CD14-positive monocyte (primary cell): ENCODE measurements around the gene LCOR. TPM values are rescaled to one million over a fixed set of nuclear protein-coding genes. Genes with fewer than 3 reads are reported as not detected.
A peak's percentile ranks its signal among the peaks of the same experiment; 100 is the strongest.

Experiments
- DNase-seq, 3 donors: peaks; one replicate each; pipeline ENCODE4 v3.0.0-alpha.2; 2011 to 2022
- H2AFZ ChIP-seq: 2 replicates; pipeline ENCODE4 v1.6.0; 2012; ENCODE audit warnings: mild to moderate bottlenecking, low read depth, low read length, inconsistent platforms; ENCODE audit not compliant: insufficient read depth, poor library complexity, severe bottlenecking
- H3K27ac ChIP-seq, 2 donors: 1 replicate in 1 of 2; 2 replicates in 1 of 2; pipeline ENCODE4 v1.5.1; 2012 to 2013; ENCODE audit warnings: low read length in 2 of 2, control low read depth in 1 of 2, inconsistent platforms in 1 of 2, low read depth in 1 of 2, mild to moderate bottlenecking in 1 of 2
- H3K27me3 ChIP-seq, 2 donors: one replicate each; pipeline versions ENCODE4 v1.6.0 to v1.6.1; 2011 to 2013; ENCODE audit warnings: low read length in 2 of 2; ENCODE audit not compliant: control insufficient read depth in 2 of 2, insufficient read depth in 2 of 2
- H3K36me3 ChIP-seq, 2 donors: replicated peaks in 1 of 2; 1 replicate in 1 of 2; 2 replicates in 1 of 2; pipeline versions ENCODE4 v1.5.1 to v1.6.1; 2012 to 2013; ENCODE audit warnings: low read length in 2 of 2, control low read depth in 1 of 2, inconsistent platforms in 1 of 2, mild to moderate bottlenecking in 1 of 2; ENCODE audit not compliant: insufficient read depth in 2 of 2, control insufficient read depth in 1 of 2
- H3K4me1 ChIP-seq, 2 donors: 1 replicate in 1 of 2; 2 replicates in 1 of 2; pipeline versions ENCODE4 v1.5.1 to v1.6.1; 2012 to 2013; ENCODE audit warnings: low read length in 2 of 2, control low read depth in 1 of 2, inconsistent platforms in 1 of 2, mild to moderate bottlenecking in 1 of 2, moderate library complexity in 1 of 2; ENCODE audit not compliant: insufficient read depth in 2 of 2, control insufficient read depth in 1 of 2
- H3K4me2 ChIP-seq: replicated peaks from 2 replicates; pipeline ENCODE3; 2012; ENCODE audit warnings: low read length, moderate library complexity, mild to moderate bottlenecking; ENCODE audit not compliant: poor library complexity, severe bottlenecking; ENCODE audit errors: extremely low read depth
- H3K4me3 ChIP-seq, 3 experiments: fragments of 200-600 bp in 1 of 3; sonication (generic) in 1 of 3; replicated peaks in 1 of 3; 1 replicate in 2 of 3; 2 replicates in 1 of 3; pipeline ENCODE4 v1.5.1; 2011 to 2013; ENCODE audit warnings: low read length in 3 of 3, mild to moderate bottlenecking in 3 of 3, control low read depth in 2 of 3, low read depth in 2 of 3, inconsistent platforms in 1 of 3, moderate library complexity in 1 of 3
- H3K79me2 ChIP-seq: 2 replicates; pipeline ENCODE4 v1.6.0; 2012; ENCODE audit warnings: mild to moderate bottlenecking, control low read depth, inconsistent platforms, low read length, moderate library complexity; ENCODE audit not compliant: insufficient read depth
- H3K9ac ChIP-seq: 2 replicates; pipeline ENCODE4 v1.6.0; 2017; ENCODE audit warnings: low read length, mild to moderate bottlenecking; ENCODE audit not compliant: insufficient read depth, poor library complexity, severe bottlenecking
- H3K9me3 ChIP-seq, 2 donors: replicated peaks in 1 of 2; 1 replicate in 1 of 2; 2 replicates in 1 of 2; pipeline versions ENCODE4 v1.5.1 to v1.6.1; 2012 to 2013; ENCODE audit warnings: low read length in 2 of 2, control low read depth in 1 of 2; ENCODE audit not compliant: control insufficient read depth in 1 of 2, insufficient read depth in 1 of 2
- H4K20me1 ChIP-seq: 2 replicates; pipeline ENCODE4 v1.6.0; 2012; ENCODE audit warnings: mild to moderate bottlenecking, low read length, control low read depth, moderate library complexity; ENCODE audit not compliant: insufficient read depth
- H3K27ac Mint-ChIP-seq, 7 donors: one replicate each; pipeline ENCODE4 v1.8.0; 2020; ENCODE audit warnings: mild to moderate bottlenecking in 7 of 7, mixed read lengths in 7 of 7, moderate library complexity in 6 of 7, inconsistent platforms in 2 of 7
- H3K27me3 Mint-ChIP-seq, 3 donors: one replicate each; pipeline ENCODE4 v1.8.0; 2021 to 2022; ENCODE audit warnings: low read depth in 3 of 3, mild to moderate bottlenecking in 3 of 3, mixed read lengths in 3 of 3, moderate library complexity in 3 of 3, inconsistent platforms in 1 of 3
- H3K36me3 Mint-ChIP-seq, 2 donors: one replicate each; pipeline ENCODE4 v1.8.0; 2020; ENCODE audit warnings: mixed read lengths in 2 of 2, inconsistent platforms in 1 of 2, mild to moderate bottlenecking in 1 of 2
- H3K4me1 Mint-ChIP-seq: one replicate; pipeline ENCODE4 v1.8.0; 2020; ENCODE audit warnings: mild to moderate bottlenecking, mixed read lengths
- H3K4me3 Mint-ChIP-seq, 2 donors: one replicate each; pipeline ENCODE4 v1.8.0; 2020; ENCODE audit warnings: mild to moderate bottlenecking in 2 of 2, mixed read lengths in 2 of 2, moderate library complexity in 1 of 2
- H3K9me3 Mint-ChIP-seq, 7 donors: one replicate each; pipeline ENCODE4 v1.8.0; 2020 to 2022; ENCODE audit warnings: mixed read lengths in 7 of 7, mild to moderate bottlenecking in 6 of 7, moderate library complexity in 6 of 7, inconsistent platforms in 2 of 7
- CTCF ChIP-seq: fragments of 200-600 bp; IDR thresholded peaks from one replicate; pipeline ENCODE4 v1.8.0; 2022; ENCODE audit warnings: antibody characterized with exemption, mild to moderate bottlenecking
- WGBS: methylation state at CpG from one replicate; pipeline ENCODE4 v1.1.5; 2013; ENCODE audit warnings: missing lambda C conversion rate; ENCODE audit not compliant: insufficient coverage; 5-methylcytosine and 5-hydroxymethylcytosine counted together
- intact Hi-C, 2 donors: fragments of 100-400 bp; cut with micrococcal nuclease; formaldehyde crosslinking; loops; one replicate each; pipeline versions ENCODE4 v1.15.0 to v1.15.1; 2023
- polyA plus RNA-seq, 3 donors: library from polyadenylated mRNA; depleted of rRNA in 1 of 3; unstranded in 2 of 3; stranded (reverse) in 1 of 3; fragments of 300-500 nt in 2 of 3; fragments of >200 nt in 1 of 3; fragmentation: Illumina TruSeq in 2 of 3; gene quantifications; 1 replicate in 2 of 3; 2 replicates in 1 of 3; pipeline ENCODE4 v1.2.3, GENCODE V29; 2012 to 2021

Gene LCOR
- polyA plus RNA-seq, 3 donors = 5.7 to 11.8 (median 10.0) TPM

GRCh38 chr10:96873086-96873485 is 41.0 kb downstream of the LCOR start:
- H3K27ac ChIP-seq = no peak overlapping the region
- H3K4me1 ChIP-seq = peaks cover 3 to 7% of the 10 kb centered on the region in 2 donors
- no peaks in the 10 kb centered on the region for H3K9me3 Mint-ChIP-seq
- peaks cover 100% of the 10 kb centered on the region for H4K20me1 ChIP-seq
- H3K4me3 ChIP-seq = no peak overlapping the region
- H3K9ac ChIP-seq = no peak overlapping the region
- intact Hi-C loops = no loop called here
- no peak overlapping the region for H2AFZ ChIP-seq
- peak overlapping the region in 1 of 7 donors; percentile 21 for H3K27ac Mint-ChIP-seq
- H3K79me2 ChIP-seq = peaks cover 100% of the 10 kb centered on the region
- DNase-seq = no peak
- H3K4me1 Mint-ChIP-seq = peaks cover 27% of the 10 kb centered on the region
- peaks cover 0 to 6% of the 10 kb centered on the region in 2 donors for H3K36me3 ChIP-seq
- peaks cover 9 to 24% of the 10 kb centered on the region in 2 donors for H3K36me3 Mint-ChIP-seq
- H3K27me3 ChIP-seq = no peaks in the 10 kb centered on the region
- peaks cover 0 to 2% (median 0%) of the 10 kb centered on the region in 3 donors for H3K27me3 Mint-ChIP-seq
- no peak for TF ChIP-seq CTCF
- no peaks in the 10 kb centered on the region for H3K9me3 ChIP-seq
- H3K4me3 Mint-ChIP-seq = no peak overlapping the region
- H3K4me2 ChIP-seq = no peak overlapping the region

- intact Hi-C loops = no loop called here
- H3K4me1 Mint-ChIP-seq = peaks cover 30% of the 10 kb centered on the region
Observed at GRCh38 chr10:96873756-96874467, 41.8 kb downstream of the LCOR start.

More at GRCh38 chr10:96873756-96874467, 41.8 kb downstream of the LCOR start:
- H3K27ac Mint-ChIP-seq = peak overlapping the region in 1 of 7 donors; percentile 16
- peaks cover 3 to 7% of the 10 kb centered on the region in 2 donors for H3K4me1 ChIP-seq
- H3K27ac ChIP-seq = peak overlapping the region in 1 of 2 donors; percentile 14
- peaks cover 0 to 6% of the 10 kb centered on the region in 2 donors for H3K36me3 ChIP-seq
- H3K27me3 ChIP-seq = no peaks in the 10 kb centered on the region
- DNase-seq = no peak
- no peak overlapping the region for H2AFZ ChIP-seq
- H3K4me3 ChIP-seq = no peak overlapping the region
- H3K9ac ChIP-seq = no peak overlapping the region
- H3K79me2 ChIP-seq = peaks cover 100% of the 10 kb centered on the region
- TF ChIP-seq CTCF = no peak
- H3K9me3 ChIP-seq = no peaks in the 10 kb centered on the region
- H3K27me3 Mint-ChIP-seq = peaks cover 0 to 2% (median 0%) of the 10 kb centered on the region in 3 donors
- peaks cover 14 to 18% of the 10 kb centered on the region in 2 donors for H3K36me3 Mint-ChIP-seq
- no peaks in the 10 kb centered on the region for H3K9me3 Mint-ChIP-seq
- no peak overlapping the region for H3K4me3 Mint-ChIP-seq
- no CpG with 5 or more reads among the region's 7 CpGs for WGBS
- no peak overlapping the region for H3K4me2 ChIP-seq
- H4K20me1 ChIP-seq = peaks cover 100% of the 10 kb centered on the region
